ENCODE data around the gene AFAP1.

The AFAP1 gene

DNA sequence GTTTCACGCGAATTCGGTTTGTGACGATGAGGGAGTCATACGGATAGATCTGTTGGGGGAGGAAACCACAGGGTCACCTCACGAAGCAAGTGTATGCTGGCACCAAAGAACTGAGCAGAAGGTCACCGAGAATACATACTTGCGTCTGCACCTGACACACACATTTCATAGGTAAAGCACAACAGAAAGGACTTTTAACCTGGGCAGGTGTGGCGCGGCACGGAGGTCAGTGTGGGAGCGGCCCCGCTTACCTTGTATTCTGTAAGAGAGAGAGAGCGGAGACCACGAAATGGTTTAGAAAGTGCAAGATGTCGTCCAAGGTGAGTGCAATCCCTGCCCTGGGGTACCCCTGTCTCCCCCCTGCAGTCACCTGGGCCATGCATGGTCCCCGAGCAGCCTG is 43.6 kb upstream of the AFAP1 start:
- TF ChIP-seq, protein P1, sequence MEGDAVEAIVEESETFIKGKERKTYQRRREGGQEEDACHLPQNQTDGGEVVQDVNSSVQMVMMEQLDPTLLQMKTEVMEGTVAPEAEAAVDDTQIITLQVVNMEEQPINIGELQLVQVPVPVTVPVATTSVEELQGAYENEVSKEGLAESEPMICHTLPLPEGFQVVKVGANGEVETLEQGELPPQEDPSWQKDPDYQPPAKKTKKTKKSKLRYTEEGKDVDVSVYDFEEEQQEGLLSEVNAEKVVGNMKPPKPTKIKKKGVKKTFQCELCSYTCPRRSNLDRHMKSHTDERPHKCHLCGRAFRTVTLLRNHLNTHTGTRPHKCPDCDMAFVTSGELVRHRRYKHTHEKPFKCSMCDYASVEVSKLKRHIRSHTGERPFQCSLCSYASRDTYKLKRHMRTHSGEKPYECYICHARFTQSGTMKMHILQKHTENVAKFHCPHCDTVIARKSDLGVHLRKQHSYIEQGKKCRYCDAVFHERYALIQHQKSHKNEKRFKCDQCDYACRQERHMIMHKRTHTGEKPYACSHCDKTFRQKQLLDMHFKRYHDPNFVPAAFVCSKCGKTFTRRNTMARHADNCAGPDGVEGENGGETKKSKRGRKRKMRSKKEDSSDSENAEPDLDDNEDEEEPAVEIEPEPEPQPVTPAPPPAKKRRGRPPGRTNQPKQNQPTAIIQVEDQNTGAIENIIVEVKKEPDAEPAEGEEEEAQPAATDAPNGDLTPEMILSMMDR (IDR thresholded peaks at IDR 0.05; ENCODE audit: extremely low read depth, missing control alignments), result no peak
- no peak for DNase-seq (ENCODE audit: low spot score)

DNA sequence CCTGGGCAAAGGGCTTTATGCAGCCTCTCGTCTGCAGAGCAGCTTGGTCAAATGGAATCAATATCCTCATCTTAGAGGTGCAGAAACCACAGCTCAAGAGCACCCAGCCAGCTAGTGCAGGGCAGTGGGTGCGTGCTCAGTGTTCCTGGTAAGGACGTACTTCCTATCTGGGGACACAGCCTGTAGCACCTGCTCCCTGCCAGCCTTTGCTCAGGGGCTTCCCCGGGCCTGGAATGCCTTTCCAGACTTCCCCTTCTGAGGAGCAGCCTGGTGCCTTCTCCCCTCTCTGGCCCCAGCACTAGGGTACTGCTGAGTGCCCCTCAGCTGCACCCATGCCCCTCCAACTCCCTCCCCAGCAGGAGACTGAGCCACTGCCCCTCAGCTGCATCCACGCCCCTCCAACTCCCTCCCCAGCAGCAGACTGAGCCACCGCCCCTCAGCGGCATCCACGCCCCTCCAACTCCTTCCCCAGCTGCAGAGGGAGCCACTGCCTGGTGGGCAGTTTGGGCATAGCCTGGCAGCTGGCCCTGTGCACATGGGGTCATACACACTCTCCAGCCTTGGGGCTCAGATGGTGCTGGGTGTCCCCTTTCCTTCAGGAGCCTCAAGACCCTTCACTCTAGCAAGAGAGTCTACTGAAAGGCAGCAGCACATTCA is 42.2 kb upstream of the AFAP1 start:
- TF ChIP-seq, protein P1 (IDR thresholded peaks at IDR 0.05; ENCODE audit: extremely low read depth, missing control alignments), result no peak
- no peak for DNase-seq (ENCODE audit: low spot score)

DNA sequence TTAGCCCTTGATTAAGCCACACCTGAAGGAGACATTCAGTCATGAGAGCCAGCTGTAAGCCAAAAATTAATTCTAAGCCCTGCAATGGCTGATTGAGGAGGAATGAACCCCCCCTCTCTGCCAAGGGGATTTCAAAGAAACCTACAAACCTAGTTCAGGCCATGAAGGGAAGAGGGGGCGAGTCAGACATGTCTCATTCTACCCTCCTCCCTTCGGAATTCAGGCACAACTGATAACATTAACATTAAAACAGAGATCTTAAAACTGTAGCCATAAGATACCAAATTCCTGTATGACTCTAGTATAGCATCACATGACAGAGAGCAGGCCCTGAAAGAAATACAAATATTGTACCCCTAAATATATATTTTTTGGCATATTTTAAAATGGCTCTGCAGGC is 40.4 kb upstream of the AFAP1 start:
- no peak for DNase-seq (ENCODE audit: low spot score)

DNA sequence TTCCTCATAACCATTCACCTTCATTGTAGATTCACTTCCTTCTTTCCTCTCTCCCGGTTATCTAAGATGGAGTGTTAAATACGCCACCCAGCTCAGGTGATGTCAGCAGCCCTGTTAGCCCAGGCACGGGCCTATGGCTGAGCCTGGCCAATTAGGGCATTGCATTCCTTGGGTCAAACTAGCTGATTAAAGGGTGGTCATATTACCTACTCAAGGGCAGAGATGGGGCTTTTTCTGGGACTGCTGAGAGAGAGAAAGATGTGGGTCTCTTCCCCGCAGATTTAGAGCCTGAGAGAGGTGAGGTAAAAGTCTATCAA is 39.9 kb upstream of the AFAP1 start:
- DNase-seq (ENCODE audit: low spot score), result no peak
- TF ChIP-seq, protein P1 (IDR thresholded peaks at IDR 0.05; ENCODE audit: extremely low read depth, missing control alignments), result no peak

More for the DNA sequence above, 40.4 kb upstream of the AFAP1 start:
- TF ChIP-seq, protein P1 (IDR thresholded peaks at IDR 0.05; ENCODE audit: extremely low read depth, missing control alignments), result no peak

DNA sequence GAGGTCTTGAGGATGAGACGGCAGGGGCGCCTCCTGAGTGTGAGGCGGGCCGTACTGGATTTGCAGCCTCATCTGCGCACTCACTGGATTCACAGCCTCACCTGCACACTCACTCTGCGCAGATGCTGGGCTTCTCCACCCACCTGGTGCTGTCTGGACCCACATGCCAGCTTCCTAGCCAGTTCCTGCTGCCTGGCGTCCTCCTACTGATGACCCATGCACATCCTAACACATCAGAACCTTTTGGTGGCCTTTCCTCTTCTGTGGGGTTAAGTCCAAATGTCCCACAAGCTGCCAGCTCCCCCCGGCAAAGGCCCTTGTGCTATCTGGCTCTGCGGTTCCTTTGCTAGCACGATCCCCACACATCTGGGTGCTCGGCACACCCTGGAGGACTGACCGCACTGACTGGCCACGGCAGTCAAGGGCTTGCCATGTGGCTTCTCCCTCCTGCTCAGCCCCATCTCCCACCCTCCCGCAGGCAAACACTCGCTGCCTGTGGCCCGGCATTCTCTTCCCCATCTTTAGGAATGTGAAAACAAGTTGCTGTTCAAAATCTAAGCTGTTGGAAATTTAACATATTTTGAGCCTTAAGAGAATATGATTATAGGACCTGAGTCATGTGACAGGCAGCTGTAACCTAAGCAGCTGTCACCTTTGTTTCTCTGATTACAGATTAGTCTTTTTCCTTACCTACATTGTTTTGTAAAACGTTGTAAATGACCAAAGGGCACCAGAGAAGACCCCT is 39.4 kb upstream of the AFAP1 start:
- TF ChIP-seq, protein P1 (IDR thresholded peaks at IDR 0.05; ENCODE audit: extremely low read depth, missing control alignments), result no peak
- no peak for DNase-seq (ENCODE audit: low spot score)

DNA sequence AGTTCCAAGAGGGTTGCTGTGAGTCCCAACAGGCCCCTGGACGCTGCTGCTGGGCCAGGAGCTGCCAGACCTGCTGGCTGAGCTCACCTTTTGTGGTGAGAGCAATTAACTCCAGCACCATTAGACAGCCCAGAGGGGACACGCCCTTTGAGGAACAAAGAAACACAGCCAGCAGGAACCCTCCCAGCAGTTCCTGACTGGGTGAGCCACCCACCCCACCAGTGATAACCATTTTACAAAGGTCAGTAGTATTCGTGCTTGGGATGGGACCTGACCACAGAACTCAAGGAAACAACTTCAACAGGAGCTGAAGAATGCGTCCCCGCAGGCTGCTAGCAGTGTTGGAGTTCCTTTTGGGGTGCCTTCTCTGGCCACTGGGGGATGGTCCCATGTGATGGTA is 38.8 kb upstream of the AFAP1 start:
- DNase-seq (ENCODE audit: low spot score), result no peak

DNA sequence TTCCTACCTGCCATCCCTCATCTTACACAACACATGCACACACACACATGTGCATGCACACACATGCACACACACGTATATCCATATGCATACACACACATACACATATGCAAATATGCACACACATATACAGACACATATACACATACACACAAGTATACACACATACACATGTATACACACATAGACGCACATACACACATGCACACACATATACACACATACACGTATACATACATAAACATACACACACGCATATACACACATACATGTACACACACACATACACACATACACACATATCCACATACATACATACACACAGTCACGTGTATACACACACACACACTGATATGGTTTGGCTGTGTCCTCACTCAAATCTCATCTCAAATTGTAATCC is 37.0 kb upstream of the AFAP1 start:
- TF ChIP-seq, protein P1 (IDR thresholded peaks at IDR 0.05; ENCODE audit: extremely low read depth, missing control alignments), result no peak
- DNase-seq (ENCODE audit: low spot score), result no peak

More for the DNA sequence above, 38.8 kb upstream of the AFAP1 start:
- TF ChIP-seq, protein P1 (IDR thresholded peaks at IDR 0.05; ENCODE audit: extremely low read depth, missing control alignments), result no peak
